Measurements from ENCODE around the gene ZNF518B. TPM values are rescaled to one million over a fixed set of nuclear protein-coding genes. Genes with fewer than 3 reads are reported as not detected.
A peak's percentile ranks its signal among the peaks of the same experiment; 100 is the strongest.

ZNF518B gene
- total and polyA plus RNA-seq, 9 of the 15 experiments (the other 6 are each of a cell fraction or from before 2014, with no cell fraction given) = 13.1 to 48.9 (median 37.5) TPM

DNA sequence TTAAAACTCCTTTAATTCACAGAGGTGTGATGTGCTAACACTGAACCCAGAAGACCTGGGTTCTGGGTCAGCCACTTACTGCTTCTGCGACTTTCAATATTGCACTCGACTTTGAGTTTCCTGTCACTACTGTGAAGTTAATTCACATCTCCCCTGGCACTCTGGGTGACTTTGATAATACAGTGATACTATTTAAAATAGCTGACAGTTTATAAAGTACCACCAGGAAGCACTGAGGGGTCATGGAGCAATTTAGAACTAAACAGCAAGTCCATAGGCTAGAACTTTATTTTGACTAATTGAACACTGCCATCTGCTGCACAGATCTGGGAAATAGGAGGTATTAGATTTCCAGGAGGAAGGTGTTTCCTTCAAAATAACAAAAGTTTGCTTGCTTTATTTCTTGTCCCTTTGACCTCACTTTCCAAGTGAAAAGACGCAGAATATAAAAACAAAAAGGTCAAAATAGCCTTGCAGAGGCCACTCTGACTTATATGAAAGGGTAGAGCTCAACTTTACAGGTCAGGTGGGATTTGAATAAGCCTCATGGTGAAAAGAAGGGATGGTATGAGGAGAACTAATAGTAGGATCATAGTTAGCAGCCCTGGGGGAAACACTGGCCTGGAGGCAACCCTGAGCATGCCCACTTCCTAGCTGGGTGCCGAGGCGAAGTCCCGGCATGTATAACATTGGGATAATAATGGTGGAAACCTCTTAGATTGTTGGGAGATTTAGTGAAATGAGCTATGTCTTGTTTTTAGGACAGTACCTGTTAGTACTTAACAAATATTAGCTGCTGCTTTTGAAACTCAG, 53.4 kb downstream of the ZNF518B start (continued):
- TF ChIP-seq, protein P1, sequence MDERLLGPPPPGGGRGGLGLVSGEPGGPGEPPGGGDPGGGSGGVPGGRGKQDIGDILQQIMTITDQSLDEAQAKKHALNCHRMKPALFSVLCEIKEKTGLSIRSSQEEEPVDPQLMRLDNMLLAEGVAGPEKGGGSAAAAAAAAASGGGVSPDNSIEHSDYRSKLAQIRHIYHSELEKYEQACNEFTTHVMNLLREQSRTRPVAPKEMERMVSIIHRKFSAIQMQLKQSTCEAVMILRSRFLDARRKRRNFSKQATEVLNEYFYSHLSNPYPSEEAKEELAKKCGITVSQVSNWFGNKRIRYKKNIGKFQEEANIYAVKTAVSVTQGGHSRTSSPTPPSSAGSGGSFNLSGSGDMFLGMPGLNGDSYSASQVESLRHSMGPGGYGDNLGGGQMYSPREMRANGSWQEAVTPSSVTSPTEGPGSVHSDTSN (CRISPR knock-in tag; IDR thresholded peaks at IDR 0.05; ENCODE audit: low read depth) = no peak
- TF ChIP-seq, protein P1 (tag; conservative IDR thresholded peaks at IDR 0.05; ENCODE audit: low read depth) = 0 out of 2 replicates have a peak, but pooled peaks have one; percentile 6
- 0 out of 2 replicates have a peak, but pooled peaks have one; percentile 12 for TF ChIP-seq TCF3 (CRISPR knock-in tag; IDR thresholded peaks at IDR 0.05)
- TF ChIP-seq ELF1 (tag; IDR thresholded peaks at IDR 0.05) = no peak
- peak; percentile 89 for TF ChIP-seq CC2D1A (IDR thresholded peaks at IDR 0.05)
- TF ChIP-seq PHF8 (IDR thresholded peaks at IDR 0.05; ENCODE audit: borderline replicate concordance, low read length) = no peak
- 0 out of 2 replicates have a peak, but pooled peaks have one; percentile 52 for TF ChIP-seq ARID3A (IDR thresholded peaks at IDR 0.05; ENCODE audit: borderline replicate concordance, low read depth, low read length)
- 0 out of 2 replicates have a peak, but pooled peaks have one; percentile 26 for TF ChIP-seq MTA1 (IDR thresholded peaks at IDR 0.05; ENCODE audit: borderline replicate concordance)
- peak; percentile 73; the same call in 1 of the 2 replicates for TF ChIP-seq ZNF589 (CRISPR knock-in tag; IDR thresholded peaks at IDR 0.05; ENCODE audit: low read depth)
- TF ChIP-seq CTBP1 (IDR thresholded peaks at IDR 0.05; ENCODE audit: borderline replicate concordance) = 0 out of 2 replicates have a peak, but pooled peaks have one; percentile 9
- TF ChIP-seq U2AF2 (optimal IDR thresholded peaks at IDR 0.05; ENCODE audit: low read depth, low read length) = no peak
- TF ChIP-seq ARID2 (IDR thresholded peaks at IDR 0.05) = peak; percentile 97
- TF ChIP-seq MAFK (IDR thresholded peaks at IDR 0.05; ENCODE audit: low read length) = 0 out of 2 replicates have a peak, but pooled peaks have one; percentile 28
- no peak for TF ChIP-seq BDP1 (IDR thresholded peaks at IDR 0.05; ENCODE audit: insufficient read depth, insufficient read length)
- TF ChIP-seq ESRRA (IDR thresholded peaks at IDR 0.05; ENCODE audit: borderline replicate concordance, low read depth) = peak; percentile 40; the same call in 1 of the 2 replicates
- TF ChIP-seq BRD9 (IDR thresholded peaks at IDR 0.05; ENCODE audit: low read depth, partially characterized antibody) = peak; percentile 86
- no peak; the same call in 1 of the 2 replicates for TF ChIP-seq ADNP (tag; IDR thresholded peaks at IDR 0.05)
- peak; percentile 20; the same call in 1 of the 2 replicates for TF ChIP-seq CEBPB (tag; IDR thresholded peaks at IDR 0.05)
- peak; percentile 98 to 99 for TF ChIP-seq RAD21 (CRISPR knock-in tag; conservative IDR thresholded peaks at IDR 0.05 in 1 of 2, IDR thresholded peaks at IDR 0.05 in 1 of 2)
- peak; percentile 65 to 87 (median 74) for TF ChIP-seq CTCF (IDR thresholded peaks at IDR 0.05 in 2 of 3, conservative IDR thresholded peaks at IDR 0.05 in 1 of 3; ENCODE audit: insufficient read depth in 2 of 3, low read depth in 1 of 3, low read length in 3 of 3)
- TF ChIP-seq NR4A1 (CRISPR knock-in tag; IDR thresholded peaks at IDR 0.05) = no peak
- 0 out of 2 replicates have a peak, but pooled peaks have one; percentile 66 for TF ChIP-seq NR4A1 (tag; IDR thresholded peaks at IDR 0.05)

Data from K562 (cell line).